HCEC 1CT (cell line): ENCODE data around the gene ILKAP.

ENCODE experiments used
- DNase-seq: peaks from one replicate; pipeline ENCODE4 v3.0.0-alpha.2; 2017

The ILKAP gene

GRCh38 chr2:238121511-238122286, 81.8 kb downstream of the ILKAP start:
- no peak for DNase-seq

DNA sequence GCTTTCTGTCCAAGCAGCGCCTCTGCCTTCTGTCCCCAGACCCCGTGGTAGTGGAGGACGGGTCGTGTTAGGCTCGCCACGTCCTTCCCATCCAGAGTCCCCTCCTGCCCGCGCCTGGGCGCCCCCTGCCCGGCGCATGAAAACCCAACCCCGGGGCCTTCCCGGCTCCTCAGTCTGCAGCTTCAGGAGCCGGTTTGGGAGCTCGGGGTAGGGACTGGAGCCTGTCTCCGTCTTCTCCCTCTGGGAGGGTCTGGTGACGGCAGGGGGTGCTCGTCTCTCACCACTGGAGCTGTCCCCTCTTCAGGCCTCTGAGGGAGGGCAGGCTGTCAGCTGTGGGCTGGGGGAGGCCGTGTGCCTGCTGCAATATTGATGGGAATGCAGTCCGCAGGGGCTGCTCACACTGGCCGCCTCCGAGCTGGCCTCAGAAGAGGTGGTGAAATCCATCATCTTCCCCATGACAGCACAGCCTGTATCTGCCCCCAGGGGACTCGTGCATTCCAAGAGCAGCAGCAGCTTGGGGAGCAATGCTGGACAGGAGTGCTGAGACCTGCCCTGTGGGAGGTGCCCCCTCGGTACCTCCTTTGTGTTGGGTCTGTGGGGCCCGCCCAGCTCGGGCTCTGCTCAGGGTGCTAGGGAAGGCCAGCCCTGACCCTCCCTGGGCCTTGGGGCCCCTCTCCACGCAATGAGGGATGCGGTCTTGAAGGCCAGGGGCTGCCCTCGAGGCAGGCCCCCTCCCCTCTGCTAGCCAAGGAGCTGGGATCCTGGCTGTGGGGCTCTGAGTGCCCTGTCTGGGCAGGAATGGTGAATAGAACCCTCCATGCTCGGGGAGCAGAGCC, 82.8 kb downstream of the ILKAP start:
- DNase-seq = no peak
